MCF 10A (cell line): ENCODE measurements around the gene RABGAP1. TPM values are rescaled to one million over a fixed set of nuclear protein-coding genes. Genes with fewer than 3 reads are reported as not detected.

Experiments used
- BruUV-seq: library from RNA; stranded (reverse); fragments of 400-500 nt; replicated peaks from 2 replicates; lab custom pipeline; 2021; lab: Mats Ljungman, UMichigan
- CTCF ChIA-PET: fragments of 300-600 bp; sonication (Branson Sonifier 250); formaldehyde crosslinking; extraction: SDS; loops from one replicate; lab custom pipeline; 2021; ENCODE audit warnings: antibody characterized with exemption, inconsistent platforms; lab: Yijun Ruan, JAX
- POLR2A ChIA-PET: fragments of 300-600, 350-650 bp; sonication (Branson Sonifier 250); formaldehyde crosslinking; extraction: SDS; loops from one replicate; lab custom pipeline; 2020; ENCODE audit warnings: antibody characterized with exemption, inconsistent platforms; lab: Yijun Ruan, JAX
- DNase-seq: peaks from one replicate; pipeline ENCODE4 v3.0.0-alpha.2; 2018; ENCODE audit not compliant: unreplicated experiment
- H3K27ac Mint-ChIP-seq: one replicate; pipeline ENCODE4 v1.8.0; 2022; ENCODE audit warnings: mild to moderate bottlenecking, low read depth, mixed read lengths; ENCODE audit not compliant: unreplicated experiment
- H3K27me3 Mint-ChIP-seq: one replicate; pipeline ENCODE4 v1.8.0; 2022; ENCODE audit warnings: mixed read lengths; ENCODE audit not compliant: insufficient read depth, unreplicated experiment
- H3K36me3 Mint-ChIP-seq: one replicate; pipeline ENCODE4 v1.8.0; 2022; ENCODE audit warnings: mild to moderate bottlenecking, moderate library complexity, mixed read lengths; ENCODE audit not compliant: insufficient read depth, unreplicated experiment
- H3K4me1 Mint-ChIP-seq: one replicate; pipeline ENCODE4 v1.8.0; 2022; ENCODE audit warnings: mixed read lengths; ENCODE audit not compliant: insufficient read depth, unreplicated experiment
- H3K4me3 Mint-ChIP-seq: one replicate; pipeline ENCODE4 v1.8.0; 2022; ENCODE audit warnings: mild to moderate bottlenecking, moderate library complexity, mixed read lengths; ENCODE audit not compliant: unreplicated experiment
- H3K9me3 Mint-ChIP-seq: one replicate; pipeline ENCODE4 v1.8.0; 2022; ENCODE audit warnings: mixed read lengths; ENCODE audit not compliant: unreplicated experiment
- CTCF ChIP-seq: fragments of 200-600 bp; IDR thresholded peaks from one replicate; pipeline ENCODE4 v1.8.0; 2022; ENCODE audit warnings: antibody characterized with exemption, mild to moderate bottlenecking; ENCODE audit not compliant: unreplicated experiment
- intact Hi-C: fragments of 100-400 bp; cut with micrococcal nuclease; formaldehyde crosslinking; loops from 2 replicates; pipeline ENCODE4 v1.14.1; 2022
- total RNA-seq: library from RNA; stranded (reverse); gene quantifications from 2 replicates; pipeline ENCODE4 v1.2.3, GENCODE V29; 2022

The RABGAP1 gene
- total RNA-seq, 1 experiment from 2014 or later = 43.1 TPM

- ChIA-PET POLR2A (no interaction called here), CTCF (interaction anchor here (0.6 kb wide), 2 partner anchors 13 to 218 kb away, joined by 3 to 4 read pairs; no protein-coding TSS in a partner anchor)
- no peaks in the 10 kb centered on the region for H3K9me3 Mint-ChIP-seq
- H3K4me3 Mint-ChIP-seq = no peak overlapping the region
- H3K36me3 Mint-ChIP-seq = peaks cover 86% of the 10 kb centered on the region
- TF ChIP-seq CTCF = no peak
- no peaks in the 10 kb centered on the region for H3K4me1 Mint-ChIP-seq
- BruUV-seq = no TSS peak
- intact Hi-C loops = no loop called here
- no peak overlapping the region for H3K27ac Mint-ChIP-seq
- H3K27me3 Mint-ChIP-seq = no peaks in the 10 kb centered on the region
- DNase-seq = no peak
These were observed 164.7 kb downstream of the RABGAP1 start for GRCh38 chr9:123105490-123105889.

- H3K9me3 Mint-ChIP-seq = no peaks in the 10 kb centered on the region
- intact Hi-C loops = no loop called here
- no peaks in the 10 kb centered on the region for H3K4me1 Mint-ChIP-seq
- no peaks in the 10 kb centered on the region for H3K27me3 Mint-ChIP-seq
- CTCF ChIA-PET = interaction anchor here (0.6 to 1.7 kb wide), 2 partner anchors 242 to 752 kb away, joined by 3 to 8 read pairs; no protein-coding TSS in a partner anchor
- DNase-seq = no peak
- H3K27ac Mint-ChIP-seq = no peak overlapping the region
- H3K36me3 Mint-ChIP-seq = peaks cover 66% of the 10 kb centered on the region
- POLR2A ChIA-PET = interaction anchor here (0.6 kb wide), 1 partner anchor 10 kb away, joined by 3 read pairs; no protein-coding TSS in a partner anchor
- no TSS peak for BruUV-seq
- TF ChIP-seq CTCF = no peak
- H3K4me3 Mint-ChIP-seq = no peak overlapping the region
These were observed 166.9 kb downstream of the RABGAP1 start for GRCh38 chr9:123107639-123108285.

- TF ChIP-seq CTCF = no peak
- ChIA-PET POLR2A (no interaction called here), CTCF (no interaction called here)
- BruUV-seq = no TSS peak
- no peaks in the 10 kb centered on the region for H3K27me3 Mint-ChIP-seq
- H3K36me3 Mint-ChIP-seq = peaks cover 55% of the 10 kb centered on the region
- no peak for DNase-seq
- H3K4me3 Mint-ChIP-seq = no peak overlapping the region
- intact Hi-C loops = no loop called here
- H3K4me1 Mint-ChIP-seq = no peaks in the 10 kb centered on the region
- H3K9me3 Mint-ChIP-seq = no peaks in the 10 kb centered on the region
- H3K27ac Mint-ChIP-seq = no peak overlapping the region
These were observed 168.2 kb downstream of the RABGAP1 start for GRCh38 chr9:123108976-123109375.

GRCh38 chr9:123109540-123110279, 168.9 kb downstream of the RABGAP1 start:
- BruUV-seq = no TSS peak
- peaks cover 47% of the 10 kb centered on the region for H3K36me3 Mint-ChIP-seq
- intact Hi-C loops = no loop called here
- H3K4me1 Mint-ChIP-seq = no peaks in the 10 kb centered on the region
- ChIA-PET POLR2A (interaction anchor here (0.6 kb wide), 1 partner anchor 970 kb away, joined by 3 read pairs; no protein-coding TSS in a partner anchor), CTCF (interaction anchor here (0.6 to 1.2 kb wide), 2 partner anchors 8 to 17 kb away, joined by 3 read pairs; no protein-coding TSS in a partner anchor)
- no peak overlapping the region for H3K27ac Mint-ChIP-seq
- no peak for TF ChIP-seq CTCF
- no peak for DNase-seq
- H3K4me3 Mint-ChIP-seq = no peak overlapping the region
- H3K9me3 Mint-ChIP-seq = no peaks in the 10 kb centered on the region
- no peaks in the 10 kb centered on the region for H3K27me3 Mint-ChIP-seq
